GM18519 (cell line): ENCODE data around the gene COA1.
"Not testable (repeated sequence)": the region's sequence is repeated elsewhere in the genome, so short reads cannot be mapped to it uniquely, and the experiment has no call there.

Source experiments
- ATAC-seq: cut with Tn5 transposase; IDR thresholded peaks from one replicate; pipeline ENCODE4 v1.9.1; 2021; ENCODE audit warnings: mild to moderate bottlenecking, moderate library complexity; ENCODE audit not compliant: unreplicated experiment, low FRiP score

COA1 gene

DNA sequence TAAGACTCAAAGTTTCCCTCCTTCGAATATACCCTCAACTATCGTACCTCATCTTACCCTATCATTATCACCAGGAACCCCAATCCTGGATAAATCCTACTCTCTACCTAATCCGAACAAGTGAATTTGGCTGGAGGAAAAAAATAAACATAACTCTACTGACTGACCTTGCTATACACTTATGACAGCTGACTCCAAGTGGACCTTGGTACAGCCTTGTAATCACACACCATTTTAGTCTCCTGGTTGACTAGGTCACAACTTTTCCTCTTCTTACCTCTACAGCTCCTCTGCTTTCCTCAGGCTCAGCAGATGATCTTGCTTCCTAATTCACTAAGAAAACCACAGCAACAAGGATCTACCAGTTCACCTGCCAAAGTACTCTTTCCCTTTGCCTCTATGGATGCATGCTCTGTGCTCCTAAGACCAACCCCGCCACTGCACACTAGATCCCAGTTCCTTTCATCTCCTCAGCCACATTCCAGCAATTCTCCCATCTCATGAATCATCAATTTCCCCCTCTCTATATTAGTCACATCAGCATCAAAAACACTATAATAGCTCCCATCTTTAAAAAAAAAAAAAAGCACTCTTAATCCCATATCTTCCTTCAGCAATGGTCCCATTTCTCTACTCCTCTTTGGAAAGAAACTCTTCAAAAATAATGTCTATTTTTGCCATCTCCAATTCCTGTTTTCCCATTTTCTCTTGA, 35.5 kb downstream of the COA1 start:
- no peak for ATAC-seq

DNA sequence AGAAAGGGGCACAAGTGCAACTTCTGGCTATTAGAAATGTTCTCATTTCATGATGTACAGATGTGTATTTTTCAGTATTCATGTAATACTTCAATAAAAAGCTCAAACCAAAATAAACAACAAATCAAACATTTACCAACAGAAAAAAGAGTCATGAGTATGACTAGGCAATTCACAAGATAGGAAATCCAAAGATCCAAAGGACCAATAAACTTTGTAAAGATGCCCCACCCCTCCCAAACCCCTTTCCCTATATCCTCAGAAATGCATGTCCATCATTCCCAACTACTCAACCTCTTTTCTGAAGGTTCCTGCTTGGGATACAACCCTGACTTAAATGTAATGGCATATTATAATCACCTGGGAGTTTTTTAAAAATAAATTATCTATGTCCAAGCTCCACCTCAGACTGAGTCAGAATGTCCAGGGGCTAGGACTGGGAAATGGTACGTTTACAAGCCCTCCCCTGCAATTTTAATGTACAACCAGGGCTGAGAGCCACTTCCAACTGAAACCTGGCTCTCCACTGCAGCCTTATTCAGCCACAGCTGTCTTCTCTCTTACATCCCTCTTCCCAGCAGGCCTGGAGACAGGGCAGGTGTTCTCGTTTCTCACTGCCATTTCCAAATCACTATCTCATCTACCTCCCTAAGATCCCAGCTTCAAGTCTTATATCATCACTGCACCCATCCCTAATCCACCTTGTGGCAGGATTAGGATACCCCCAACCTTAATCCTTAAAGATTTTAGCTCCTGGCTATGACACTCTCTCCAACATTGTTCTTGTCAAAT, 36.5 kb downstream of the COA1 start:
- ATAC-seq, result no peak

DNA sequence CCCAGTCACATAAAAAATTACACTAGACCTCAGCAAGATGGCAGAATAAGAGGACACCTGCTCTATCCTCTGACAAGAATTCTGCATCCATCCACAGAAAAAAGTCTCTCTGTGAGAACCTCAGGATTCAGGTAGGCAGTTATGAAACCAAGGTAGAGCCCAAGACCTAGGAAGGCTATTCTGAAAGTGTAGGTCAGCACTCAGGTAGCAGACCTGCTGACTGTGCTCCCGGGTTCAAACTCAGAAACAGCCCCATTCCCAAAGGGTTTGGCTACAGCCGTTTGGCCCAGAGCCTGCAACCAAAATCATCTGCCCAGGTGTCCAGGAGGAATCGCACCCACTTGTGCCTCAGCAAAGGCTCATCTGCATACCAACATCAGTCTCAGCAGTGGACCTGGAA, 37.7 kb downstream of the COA1 start:
- no peak for ATAC-seq

DNA sequence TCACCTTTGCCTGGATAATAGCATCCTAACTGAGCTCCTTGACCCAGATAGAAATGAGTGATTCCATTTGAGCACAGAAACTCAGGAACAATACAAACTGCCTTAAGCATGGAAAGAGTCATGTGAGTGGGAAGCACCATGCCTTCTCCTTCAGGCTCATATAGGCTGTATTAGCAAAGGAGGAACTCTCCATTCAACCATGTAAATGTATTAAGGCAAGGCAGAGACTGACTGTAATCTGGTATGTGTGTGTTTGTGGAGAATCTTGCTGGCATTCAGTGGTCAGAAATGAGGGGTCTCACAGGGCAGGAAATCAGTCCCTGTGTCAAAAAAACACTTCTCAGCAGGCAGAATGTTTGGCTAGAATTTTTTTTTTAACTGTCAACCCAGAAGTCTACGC, 40.2 kb downstream of the COA1 start:
- ATAC-seq, result no peak

DNA sequence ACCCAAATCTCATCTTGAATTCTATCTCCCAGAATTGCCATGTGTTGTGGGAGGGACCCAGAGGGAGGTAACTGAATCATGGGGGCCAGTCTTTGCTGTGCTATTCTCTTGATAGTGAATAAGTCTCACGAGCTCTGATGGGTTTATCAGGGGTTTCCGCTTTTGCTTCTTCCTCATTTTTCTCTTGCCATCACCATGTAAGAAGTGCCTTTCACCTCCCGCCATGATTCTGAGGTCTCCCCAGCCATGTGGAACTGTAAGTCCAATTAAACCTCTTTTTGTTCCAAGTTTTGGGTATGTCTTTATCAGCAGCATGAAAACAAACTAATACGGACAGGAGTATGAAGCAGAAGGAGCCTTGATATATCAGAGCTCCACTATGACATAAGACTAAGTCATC, 41.5 kb downstream of the COA1 start:
- ATAC-seq, result not testable (repeated sequence)

DNA sequence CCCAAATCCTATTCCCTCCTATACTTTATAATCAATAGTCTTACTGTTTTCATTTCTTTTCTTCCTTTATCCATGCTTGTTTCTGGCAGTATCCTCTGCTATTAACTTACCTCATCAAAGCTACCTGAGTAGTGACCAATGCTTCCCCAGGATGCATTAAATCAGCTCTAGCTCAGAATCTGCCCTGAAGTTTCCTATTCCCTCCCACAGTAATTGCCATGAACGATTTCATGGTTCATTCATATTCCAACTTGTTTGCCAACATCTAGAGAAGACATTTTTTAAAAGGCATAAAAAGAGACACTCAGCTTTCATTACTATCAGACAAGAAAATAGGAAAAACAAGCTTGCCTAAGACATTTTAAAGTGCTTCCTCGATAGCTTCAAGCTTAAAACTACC, 42.3 kb downstream of the COA1 start:
- ATAC-seq, result no peak

DNA sequence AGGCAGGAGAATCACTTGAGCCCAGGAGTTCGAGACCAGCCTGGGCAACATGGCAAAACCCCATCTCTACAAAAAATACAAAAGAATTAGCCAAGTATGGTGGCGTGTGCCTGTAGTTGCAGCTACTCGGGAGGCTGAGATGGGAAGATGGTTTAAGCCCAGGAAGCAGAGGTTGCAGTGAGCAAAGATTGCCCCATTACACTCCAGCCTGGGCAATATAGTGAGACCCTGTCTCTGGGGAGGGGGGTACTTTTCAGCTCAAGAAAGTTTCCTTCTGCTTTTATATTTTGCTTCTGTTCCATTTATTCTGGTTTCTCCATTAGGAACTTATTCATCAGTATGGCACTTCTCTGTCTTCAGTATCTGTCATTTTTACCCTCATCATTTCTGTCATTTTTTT, 48.6 kb downstream of the COA1 start:
- no peak for ATAC-seq

DNA sequence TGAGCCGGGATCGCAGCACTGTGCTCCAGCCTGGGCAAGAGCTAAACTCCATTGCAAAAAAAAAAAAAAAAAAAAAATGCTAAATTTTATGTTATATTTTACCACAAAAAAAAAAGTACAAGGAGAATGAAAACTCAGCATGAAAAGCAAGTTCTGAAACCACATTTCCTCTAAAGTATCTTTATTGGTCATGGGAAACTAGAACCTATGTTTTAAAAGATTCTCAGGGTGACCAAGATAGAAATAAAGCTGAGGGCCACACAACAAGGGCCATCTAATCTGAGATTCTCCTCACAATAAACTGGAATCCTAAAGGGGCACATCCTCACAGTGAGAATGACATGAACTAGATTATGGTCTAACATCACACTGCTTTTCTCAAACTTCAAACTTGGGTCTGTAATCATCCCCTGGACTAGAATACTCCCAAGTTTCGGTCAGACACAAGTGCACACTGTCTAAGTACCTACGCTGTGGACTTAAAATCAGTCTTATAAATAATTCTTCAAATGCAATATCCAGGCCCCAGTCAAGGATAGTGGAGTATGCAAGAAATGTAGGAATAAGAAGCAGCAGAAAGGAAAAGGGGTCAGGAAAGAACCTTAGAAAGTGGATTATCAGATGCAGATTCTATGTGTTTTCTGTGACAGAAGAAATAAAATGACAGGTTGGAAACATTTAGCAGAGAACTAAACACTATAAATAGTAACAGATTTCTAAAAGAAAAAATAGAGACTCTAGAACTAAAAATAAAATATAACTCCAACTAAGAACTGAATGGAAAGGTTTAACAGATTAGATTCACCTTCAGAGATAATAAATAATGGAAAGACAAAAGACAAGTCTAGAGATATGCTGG, 49.9 kb downstream of the COA1 start:
- no peak for ATAC-seq

DNA sequence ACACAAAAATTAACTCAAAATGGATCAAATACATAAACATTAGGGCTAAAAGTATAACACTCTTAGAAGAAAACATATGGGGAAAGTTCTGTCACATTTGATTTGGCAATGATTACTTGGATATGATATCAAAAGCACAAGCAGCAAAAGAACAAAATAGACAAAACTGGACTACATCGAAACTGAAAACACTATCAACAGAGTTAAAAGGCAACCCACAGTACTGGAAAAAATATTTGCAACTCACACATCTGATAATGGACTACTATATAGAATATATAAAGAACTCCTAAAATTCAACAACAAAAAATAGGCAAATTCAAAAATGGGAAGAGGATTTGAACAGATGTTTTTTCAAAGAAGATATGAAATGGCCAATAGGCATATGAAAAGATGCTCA, 51.0 kb downstream of the COA1 start:
- ATAC-seq, result no peak

DNA sequence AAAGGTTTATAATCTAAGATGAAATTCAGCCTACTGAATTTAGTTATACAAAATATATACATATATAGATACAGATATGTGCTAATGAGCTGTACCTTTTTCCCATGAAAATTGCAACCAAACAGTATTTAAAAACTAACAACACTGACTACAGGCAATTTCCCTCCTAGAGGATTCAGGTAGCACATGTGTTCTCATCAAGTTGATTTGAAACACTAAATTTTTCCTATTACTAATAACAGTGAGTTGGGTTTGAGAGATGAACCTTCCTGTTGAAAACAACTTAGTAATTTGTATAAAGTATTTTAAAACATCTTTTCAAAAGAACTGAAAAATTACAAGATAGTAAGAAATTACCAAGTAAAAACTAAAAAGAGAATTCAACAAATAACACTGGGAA, 51.5 kb downstream of the COA1 start:
- no peak for ATAC-seq

DNA sequence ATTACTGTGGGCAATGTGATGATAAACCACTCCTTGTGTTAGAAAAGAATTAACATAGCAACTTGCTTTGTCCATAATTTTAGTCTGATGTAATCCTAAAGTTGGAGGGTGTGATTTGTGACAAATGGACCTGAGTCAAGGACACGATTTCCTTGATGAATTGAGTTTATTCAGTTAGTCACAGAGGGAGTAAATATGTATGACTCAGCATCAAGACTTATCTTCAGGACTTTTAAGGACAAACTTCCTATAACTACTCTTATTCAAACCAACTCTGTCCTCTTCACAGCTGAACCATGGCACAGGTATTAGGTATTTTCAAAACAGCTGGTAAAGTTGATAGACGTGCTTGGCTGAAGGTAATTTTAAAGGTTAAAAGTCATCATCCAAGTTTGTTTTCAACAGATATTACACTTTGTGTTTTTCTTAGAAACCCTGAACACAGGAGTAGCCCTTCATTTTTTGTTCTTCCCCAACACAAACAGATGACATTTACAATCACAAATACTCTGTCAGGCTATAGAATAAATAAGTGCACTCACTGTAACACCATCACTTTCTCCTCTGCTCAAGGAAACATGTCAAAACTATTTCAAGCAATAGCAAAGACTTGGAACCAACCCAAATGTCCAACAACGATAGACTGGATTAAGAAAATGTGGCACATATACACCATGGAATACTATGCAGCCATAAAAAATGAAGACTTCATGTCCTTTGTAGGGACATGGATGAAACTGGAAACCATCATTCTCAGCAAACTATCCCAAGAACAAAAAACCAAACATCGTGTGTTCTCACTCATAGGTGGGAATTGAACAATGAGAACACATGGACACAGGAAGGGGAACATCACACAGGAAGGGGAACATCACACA, 54.5 kb downstream of the COA1 start:
- ATAC-seq, result no peak

DNA sequence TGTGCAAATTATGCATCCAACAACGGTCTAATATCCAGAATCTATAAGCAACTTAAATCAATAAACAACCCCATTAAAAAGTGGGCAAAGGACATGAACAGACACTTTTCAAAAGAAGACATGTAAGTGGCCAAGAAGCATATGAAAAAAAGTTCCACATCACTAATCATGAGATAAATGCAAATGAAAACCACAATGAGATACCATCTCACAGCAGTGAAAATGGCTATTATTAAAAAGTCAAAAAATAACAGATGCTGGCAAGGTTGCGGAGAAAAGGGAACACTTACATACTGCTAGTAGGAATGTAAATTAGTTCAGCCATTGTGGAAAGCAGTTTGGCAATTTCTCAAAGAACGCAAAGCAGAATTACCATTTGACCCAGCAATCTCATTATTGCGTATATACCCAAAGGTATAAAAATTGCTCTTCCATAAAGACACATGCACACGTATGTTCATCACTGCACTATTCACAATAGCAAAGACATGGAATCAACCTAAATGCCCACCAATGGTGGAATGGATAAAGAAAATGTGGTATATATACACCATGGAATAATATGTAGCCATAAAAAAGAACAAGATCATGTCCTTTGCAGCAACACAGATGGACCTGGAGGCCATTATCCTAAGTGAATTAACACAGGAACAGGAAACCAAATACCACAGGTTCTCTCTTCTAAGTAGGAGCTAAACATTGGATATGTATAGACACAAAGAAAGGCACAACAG, 55.9 kb downstream of the COA1 start:
- not testable (repeated sequence) for ATAC-seq

DNA sequence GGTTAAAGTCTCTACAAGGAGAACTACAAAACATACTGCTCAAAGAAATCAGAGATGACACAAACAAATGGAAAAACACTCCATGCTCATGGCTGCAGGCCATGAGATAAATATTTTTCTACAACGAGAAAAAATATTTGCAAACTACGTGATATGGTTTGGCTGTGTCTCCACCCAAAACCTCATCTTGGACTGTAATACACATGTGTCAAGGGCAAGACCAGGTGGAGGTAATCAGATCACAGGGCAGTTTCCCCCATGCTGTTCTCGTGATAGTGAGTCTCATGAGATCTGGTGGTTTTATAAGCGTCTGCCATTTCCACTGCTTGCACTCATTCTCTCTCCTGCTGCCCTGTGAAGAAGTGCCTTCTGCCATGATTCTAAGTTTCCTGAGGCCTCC, 57.8 kb downstream of the COA1 start:
- ATAC-seq, result no peak

DNA sequence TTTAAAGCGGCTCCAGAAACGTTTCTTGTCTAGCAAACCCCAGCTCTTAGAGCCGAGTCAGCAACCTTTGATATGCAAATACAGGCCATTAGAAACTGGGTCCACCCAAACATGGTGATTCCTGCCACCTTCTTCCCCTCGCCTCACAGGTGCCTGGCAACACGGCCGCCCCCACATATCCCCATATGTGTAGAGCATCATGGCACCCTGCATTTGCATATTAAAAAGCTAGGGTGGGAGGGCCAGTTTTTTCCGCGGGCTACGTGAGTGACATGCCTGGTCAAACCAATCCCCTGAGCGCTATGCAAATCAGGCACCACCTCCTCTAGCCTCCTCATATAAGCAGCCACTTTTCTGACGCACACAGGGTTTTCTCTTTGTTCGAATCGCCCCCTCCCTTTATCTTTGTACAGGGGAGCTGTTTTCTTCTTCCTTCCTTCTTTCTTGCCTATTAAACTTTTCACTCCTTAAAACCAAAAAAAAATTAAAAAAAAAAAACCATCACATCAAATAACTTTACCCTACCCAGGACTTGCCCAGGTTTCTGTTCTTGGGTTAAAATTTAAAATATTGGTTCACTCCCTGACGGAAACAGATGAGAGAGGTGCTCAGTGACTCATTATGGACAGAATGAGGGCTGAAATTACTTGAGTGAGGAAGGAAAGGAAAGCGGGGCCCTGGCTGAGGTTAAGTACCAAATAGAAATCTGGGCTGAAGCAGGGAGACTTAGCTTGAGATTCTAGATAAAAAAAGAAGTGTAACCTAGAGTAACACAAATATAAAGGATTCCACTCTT, 59.8 kb downstream of the COA1 start:
- ATAC-seq, result no peak

DNA sequence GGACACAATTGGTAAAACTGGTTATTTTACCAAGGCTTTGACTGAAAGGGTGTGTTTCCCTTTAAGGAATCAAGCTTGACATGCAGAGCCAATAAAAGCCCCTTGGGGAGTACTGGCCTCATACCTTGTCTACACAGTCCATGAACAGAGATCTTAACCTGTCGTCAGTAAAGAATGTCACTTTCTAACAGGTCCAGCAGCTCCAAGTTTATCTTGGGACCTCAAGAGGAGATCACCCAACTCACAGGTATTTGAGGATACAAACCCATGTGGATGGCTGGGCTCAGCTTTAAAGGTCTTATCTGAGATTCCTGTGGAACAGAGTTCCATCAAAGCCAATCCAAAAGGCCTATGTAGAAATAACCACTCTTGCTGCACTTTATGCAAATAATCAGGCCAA, 61.3 kb downstream of the COA1 start:
- ATAC-seq, result no peak

DNA sequence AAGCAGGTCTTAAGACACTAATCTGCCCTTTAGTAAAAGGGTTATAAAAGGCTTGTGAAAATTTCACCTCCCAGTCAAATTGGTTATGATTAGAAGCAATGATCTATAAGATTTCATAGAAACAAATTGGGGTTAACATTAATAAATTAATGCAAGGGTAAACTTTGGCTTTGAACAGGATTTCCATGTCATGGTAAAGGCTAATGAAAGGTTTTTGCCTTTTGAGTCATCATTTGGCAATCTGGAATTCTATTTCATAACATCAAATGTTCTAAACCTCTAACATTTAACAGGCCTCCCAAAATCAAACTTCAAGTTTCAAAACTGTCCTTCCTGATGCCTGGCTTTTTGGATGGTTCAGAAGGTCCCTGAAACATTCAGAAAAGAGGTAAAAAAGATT, 62.4 kb downstream of the COA1 start:
- no peak for ATAC-seq

DNA sequence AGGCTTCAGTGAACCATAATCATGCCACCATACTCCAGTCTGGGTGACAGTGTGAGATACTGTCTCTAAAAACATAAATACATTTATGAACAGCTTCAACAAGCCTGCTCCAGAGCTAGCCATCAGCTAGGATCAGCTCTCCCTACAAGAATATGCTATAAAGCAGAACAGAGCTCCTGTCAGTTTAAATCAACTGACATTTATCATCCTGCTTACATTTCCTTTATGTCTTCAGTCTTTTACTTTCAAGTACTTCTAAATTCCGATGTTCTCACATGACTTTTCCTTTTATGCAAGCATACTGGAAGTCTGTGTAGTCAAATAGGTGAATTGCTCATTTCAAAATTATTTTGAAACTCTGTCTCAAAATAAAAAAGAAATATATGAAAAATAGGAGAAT, 64.6 kb downstream of the COA1 start:
- no peak for ATAC-seq

DNA sequence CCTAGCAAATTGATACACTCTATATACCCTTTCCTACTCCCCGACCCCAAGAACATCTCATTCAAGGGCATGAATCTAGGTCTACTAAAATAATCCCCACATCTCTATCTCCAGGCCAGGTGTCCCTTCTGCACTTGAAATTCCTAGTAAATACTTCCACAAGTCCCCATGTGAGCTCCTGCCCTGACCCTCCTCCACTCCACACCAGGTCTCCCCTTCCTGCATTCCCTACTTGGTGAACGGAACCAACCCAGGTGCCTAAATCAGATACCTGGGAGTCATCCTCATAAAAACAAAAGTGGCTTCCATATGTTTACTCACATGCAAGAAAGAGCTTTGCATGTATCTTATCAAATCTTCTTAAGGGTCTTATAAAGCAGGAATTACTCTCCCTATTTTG, 69.2 kb downstream of the COA1 start:
- no peak for ATAC-seq

DNA sequence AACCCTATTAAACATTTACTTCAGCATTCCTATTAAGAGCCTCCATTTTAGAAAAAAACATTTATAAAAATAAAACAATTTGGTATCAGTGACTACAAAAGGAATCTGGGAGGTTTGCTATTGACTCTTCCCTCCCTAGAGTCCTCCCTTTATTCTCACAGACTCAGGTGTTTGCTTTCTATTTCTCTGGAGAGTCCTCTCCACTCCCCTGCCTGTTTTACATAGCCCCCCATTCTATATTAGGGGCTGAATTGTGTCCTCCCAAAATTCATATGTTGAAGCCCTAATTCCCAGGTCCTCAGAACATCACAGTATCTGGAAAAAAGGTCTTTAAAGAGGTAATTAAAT, 69.8 kb downstream of the COA1 start:
- no peak for ATAC-seq
